ENCODE measurements around the gene SNX8. TPM values are rescaled to one million over a fixed set of nuclear protein-coding genes. Genes with fewer than 3 reads are reported as not detected.

The SNX8 gene
- total and polyA plus RNA-seq, 2 of the 4 experiments (the other 2 are of a cell fraction), result 7.7 to 55.9 TPM

DNA sequence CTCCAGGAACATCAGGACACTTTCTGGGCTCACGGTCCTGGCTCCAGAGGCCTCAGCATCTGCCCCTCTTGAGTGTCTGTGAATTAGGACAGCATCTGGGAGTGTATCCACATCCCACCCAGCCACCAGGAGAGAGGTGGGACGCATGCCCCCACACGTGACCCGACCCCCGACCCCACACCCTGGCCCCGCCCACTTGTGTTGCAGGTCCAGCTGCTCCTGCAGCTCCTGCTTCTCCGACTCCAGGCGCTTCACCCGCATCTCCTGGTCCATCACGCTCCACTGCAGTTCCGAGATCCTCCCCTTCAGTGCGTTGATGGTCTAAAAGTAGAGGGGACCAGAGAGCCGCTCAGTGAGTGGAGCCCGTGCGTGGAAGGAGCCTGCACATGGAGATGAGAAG, 95.1 kb downstream of the SNX8 start:
- Histone ChIP-seq H3K4me1 (ENCODE audit: control insufficient read depth, insufficient read depth, low read length) (no peaks in the 10 kb centered on the region), H2AK9ac (replicated peaks; ENCODE audit: low read depth, low read length, poor library complexity) (no peak overlapping the region), H3K4me2 (ENCODE audit: low read depth, low read length) (no peak overlapping the region), H3K4me3 (ENCODE audit: insufficient read depth, low read depth, low read length) (no peak overlapping the region), H3K9me3 (ENCODE audit: control insufficient read depth, insufficient read depth, low read length) (no peaks in the 10 kb centered on the region), H3K9ac (ENCODE audit: low read depth, low read length) (no peak overlapping the region), H3K56ac (ENCODE audit: extremely low read depth, insufficient read depth, low read length) (no peak overlapping the region), H2BK15ac (ENCODE audit: low read depth, low read length) (no peak overlapping the region), H2BK20ac (ENCODE audit: low read depth, low read length) (no peak overlapping the region), H3K27me3 (ENCODE audit: control insufficient read depth, insufficient read depth, low read length) (no peaks in the 10 kb centered on the region), H2AFZ (replicated peaks; ENCODE audit: low read length, poor library complexity) (no peak overlapping the region), H4K5ac (ENCODE audit: low read depth, low read length) (no peak overlapping the region), H3K79me1 (ENCODE audit: low read depth in 1 of 2, low read length in 2 of 2) (0 out of 4 replicates have a peak, but pooled peaks cover 0 to 11% of the 10 kb centered on the region in 2 experiments), H3K4ac (ENCODE audit: low read depth, low read length) (no peak overlapping the region), H4K91ac (ENCODE audit: insufficient read depth, low read depth, low read length) (no peak overlapping the region), H3K14ac (replicated peaks; ENCODE audit: low read depth, low read length) (no peak overlapping the region), H3K36me3 (ENCODE audit: control insufficient read depth, insufficient read depth, low read length) (peaks cover 58% of the 10 kb centered on the region), H3K18ac (ENCODE audit: low read depth, low read length) (no peak overlapping the region), H3K9me1 (ENCODE audit: insufficient read depth, low read length) (no peaks in the 10 kb centered on the region; the same call in 1 of the 2 replicates), H2BK120ac (ENCODE audit: low read depth, low read length) (no peak overlapping the region), H3K27ac (ENCODE audit: insufficient read depth, low read length) (no peak overlapping the region), H4K20me1 (ENCODE audit: insufficient read depth, low read length) (peaks cover 3% of the 10 kb centered on the region), H4K8ac (ENCODE audit: low read depth in 2 of 2, low read length in 2 of 2) (no peak overlapping the region), H3K23ac (ENCODE audit: low read depth, low read length) (no peak overlapping the region), H2AK5ac (ENCODE audit: low read depth, low read length) (no peak overlapping the region), H2BK5ac (ENCODE audit: low read depth, low read length, poor library complexity, severe bottlenecking) (no peak overlapping the region)
- ChIA-PET POLR2A (ENCODE audit: unreplicated experiment) (no interaction called here), CTCF (no interaction called here)
- ATAC-seq (ENCODE audit: low read depth) (no peak), DNase-seq (no peak)
- TF ChIP-seq, protein P1, sequence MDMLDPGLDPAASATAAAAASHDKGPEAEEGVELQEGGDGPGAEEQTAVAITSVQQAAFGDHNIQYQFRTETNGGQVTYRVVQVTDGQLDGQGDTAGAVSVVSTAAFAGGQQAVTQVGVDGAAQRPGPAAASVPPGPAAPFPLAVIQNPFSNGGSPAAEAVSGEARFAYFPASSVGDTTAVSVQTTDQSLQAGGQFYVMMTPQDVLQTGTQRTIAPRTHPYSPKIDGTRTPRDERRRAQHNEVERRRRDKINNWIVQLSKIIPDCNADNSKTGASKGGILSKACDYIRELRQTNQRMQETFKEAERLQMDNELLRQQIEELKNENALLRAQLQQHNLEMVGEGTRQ (IDR thresholded peaks at IDR 0.05; ENCODE audit: low read depth, low read length), result no peak
- TF ChIP-seq SMC3 (IDR thresholded peaks at IDR 0.05; ENCODE audit: low read depth, low read length) (no peak), RAD21 (IDR thresholded peaks at IDR 0.05; ENCODE audit: low read length) (no peak), BHLHE40 (IDR thresholded peaks at IDR 0.05; ENCODE audit: low read depth, low read length) (no peak), RCOR1 (IDR thresholded peaks at IDR 0.05; ENCODE audit: insufficient replicate concordance, low read length) (no peak), CEBPB (IDR thresholded peaks at IDR 0.05; ENCODE audit: low read depth, low read length) (no peak), NFE2L2 (IDR thresholded peaks at IDR 0.05; ENCODE audit: low read depth, low read length) (no peak), FOS (IDR thresholded peaks at IDR 0.05; ENCODE audit: low read depth, low read length) (no peak)
- intact Hi-C loops (cut with micrococcal nuclease) (no loop called here), dilution Hi-C loops (cut with HindIII; ENCODE audit: low sequenced_read_pairs, unreplicated experiment) (no loop called here), in situ Hi-C loops (cut with MboI; ENCODE audit: low sequenced_read_pairs) (loop anchor here (10.0 kb wide), 1 partner anchor 564 kb away; no protein-coding TSS in a partner anchor)
- BruUV-seq (replicated peaks), result no TSS peak
- WGBS, 2 experiments (ENCODE audit: extremely low coverage in 2 of 2, insufficient read length in 1 of 2), result 100% methylated on average over 2 of the region's 15 CpGs; no CpG with 5 or more reads in 1 of the 2 experiments

Data from IMR-90 (cell line).